ENCODE data around the gene UFSP1. TPM values are rescaled to one million over a fixed set of nuclear protein-coding genes. Genes with fewer than 3 reads are reported as not detected.

UFSP1 gene
- total RNA-seq, 1 experiment from 2014 or later, result 4.8 TPM

GRCh38 chr7:100886142-100886935, 3.2 kb downstream of the UFSP1 start:
- Mint-ChIP-seq H3K36me3 (peaks cover 70% of the 10 kb centered on the region), H3K27ac (peak overlapping the region; percentile 70; the same call in 1 of the 2 replicates), H3K9me3 (no peaks in the 10 kb centered on the region), H3K4me3 (no peak overlapping the region), H3K27me3 (ENCODE audit: low read depth) (no peaks in the 10 kb centered on the region), H3K4me1 (peaks cover 31% of the 10 kb centered on the region)
- ATAC-seq (no peak), DNase-seq (ENCODE audit: low spot score) (no peak)
- ChIA-PET POLR2A (interaction anchor here (0.5 to 6.2 kb wide), 4 partner anchors 11 to 348 kb away, joined by 3 to 71 read pairs (median 3); partner anchors contain the start of genes PLOD3 and SRRT), CTCF (interaction anchor here (1.0 to 2.1 kb wide), 4 partner anchors 11 to 86 kb away, joined by 3 to 6 read pairs (median 5); partner anchors contain the start of gene SRRT)
- no peak for TF ChIP-seq FOXP1 (CRISPR knock-in tag; IDR thresholded peaks at IDR 0.05; ENCODE audit: borderline replicate concordance)
- TF ChIP-seq ATF1 (CRISPR knock-in tag; IDR thresholded peaks at IDR 0.05), result 0 out of 2 replicates have a peak, but pooled peaks have one; percentile 43

- no peak for TF ChIP-seq ERG (CRISPR knock-in tag; IDR thresholded peaks at IDR 0.05)
- no peak for TF ChIP-seq FOXK1 (CRISPR knock-in tag; IDR thresholded peaks at IDR 0.05)
- no peak for TF ChIP-seq SMAD3 (CRISPR knock-in tag; IDR thresholded peaks at IDR 0.05; ENCODE audit: borderline replicate concordance)
- no peak for TF ChIP-seq SMAD4 (CRISPR knock-in tag; IDR thresholded peaks at IDR 0.05)
- no peak for TF ChIP-seq JUN (CRISPR knock-in tag; IDR thresholded peaks at IDR 0.05)
- TF ChIP-seq ELF4 (CRISPR knock-in tag; IDR thresholded peaks at IDR 0.05; ENCODE audit: low read depth), result no peak
- no peak for TF ChIP-seq FOXJ3 (CRISPR knock-in tag; IDR thresholded peaks at IDR 0.05; ENCODE audit: borderline replicate concordance)
- no peak for TF ChIP-seq ATF6 (CRISPR knock-in tag; IDR thresholded peaks at IDR 0.05)
- TF ChIP-seq SOX15 (CRISPR knock-in tag; IDR thresholded peaks at IDR 0.05), result no peak
- TF ChIP-seq ZNF263 (CRISPR knock-in tag; IDR thresholded peaks at IDR 0.05; ENCODE audit: low read depth), result no peak
- no peak for TF ChIP-seq ARID4B (CRISPR knock-in tag; IDR thresholded peaks at IDR 0.05; ENCODE audit: borderline replicate concordance)
- TF ChIP-seq NR3C1 (CRISPR knock-in tag; conservative IDR thresholded peaks at IDR 0.05; ENCODE audit: low read depth), result no peak
- no peak for TF ChIP-seq ATF3 (CRISPR knock-in tag; conservative IDR thresholded peaks at IDR 0.05)
- TF ChIP-seq ETV6 (CRISPR knock-in tag; IDR thresholded peaks at IDR 0.05), result no peak
- no peak for TF ChIP-seq SP1 (CRISPR knock-in tag; conservative IDR thresholded peaks at IDR 0.05)
- TF ChIP-seq TP53 (CRISPR knock-in tag; IDR thresholded peaks at IDR 0.05), result no peak
- no peak for TF ChIP-seq ZNF396 (CRISPR knock-in tag; IDR thresholded peaks at IDR 0.05; ENCODE audit: borderline replicate concordance)
- TF ChIP-seq IRF1 (CRISPR knock-in tag; IDR thresholded peaks at IDR 0.05), result no peak
- no peak for TF ChIP-seq RORB (CRISPR knock-in tag; IDR thresholded peaks at IDR 0.05)
- H3K27ac Mint-ChIP-seq, result peak overlapping the region; percentile 31; the same call in 1 of the 2 replicates
- H3K4me1 Mint-ChIP-seq, result peaks cover 31% of the 10 kb centered on the region
- no peak overlapping the region for H3K4me3 Mint-ChIP-seq
- ChIA-PET CTCF (interaction anchor here (1.0 kb wide), 1 partner anchor 58 kb away, joined by 5 read pairs; no protein-coding TSS in a partner anchor), POLR2A (interaction anchor here (0.6 to 6.2 kb wide), 2 partner anchors 11 to 348 kb away, joined by 3 to 71 read pairs; partner anchors contain the start of gene SRRT)
- H3K9me3 Mint-ChIP-seq, result no peaks in the 10 kb centered on the region
- no peak for ATAC-seq
- DNase-seq (ENCODE audit: low spot score), result no peak
- peaks cover 76% of the 10 kb centered on the region for H3K36me3 Mint-ChIP-seq
- no peaks in the 10 kb centered on the region for H3K27me3 Mint-ChIP-seq (ENCODE audit: low read depth)
These were observed 3.9 kb downstream of the UFSP1 start for GRCh38 chr7:100885440-100886141.
